Upper lobe of right lung (tissue), 1 donor: ENCODE data around the gene PBLD. TPM values are rescaled to one million over a fixed set of nuclear protein-coding genes. Genes with fewer than 3 reads are reported as not detected.

ENCODE experiments used
- ATAC-seq: fragments of 200-7000 bp; cut with Tn5 transposase; one replicate; pipeline ENCODE4 v1.9.1; 2020; ENCODE audit warnings: mild to moderate bottlenecking, moderate library complexity
- DNase-seq: peaks from one replicate; pipeline ENCODE4 v3.0.0-alpha.2; 2020
- H3K27ac ChIP-seq: fragments of 200-600 bp; one replicate; pipeline ENCODE4 v1.8.0; 2022
- H3K27me3 ChIP-seq: fragments of 200-600 bp; one replicate; pipeline ENCODE4 v1.8.0; 2022; ENCODE audit warnings: mild to moderate bottlenecking
- H3K36me3 ChIP-seq: fragments of 200-600 bp; one replicate; pipeline ENCODE4 v1.8.0; 2022
- H3K4me1 ChIP-seq: fragments of 200-600 bp; one replicate; pipeline ENCODE4 v1.8.0; 2022
- H3K4me3 ChIP-seq: fragments of 200-600 bp; one replicate; pipeline ENCODE4 v1.8.0; 2022; ENCODE audit warnings: mild to moderate bottlenecking
- H3K9me3 ChIP-seq: fragments of 200-600 bp; one replicate; pipeline ENCODE4 v1.8.0; 2022
- intact Hi-C: fragments of 100-400 bp; cut with DNase I; formaldehyde crosslinking; loops from one replicate; pipeline ENCODE4 v1.11.0; 2022
- total RNA-seq: library from RNA; stranded (reverse); fragmentation: NEBNext Ultra II Directional; extraction: Animal tissue kit (Norgen Biotek cat#: 25700); gene quantifications from one replicate; pipeline ENCODE4 v1.2.1, GENCODE V29; 2021
- TF ChIP-seq, protein P1 (sequence below): fragments of 200-600 bp; IDR thresholded peaks from one replicate; pipeline ENCODE4 v1.8.0; 2022; ENCODE audit warnings: antibody characterized with exemption
- donor health status: DM: no; HTN: yes; CAD: no; lungs with severe emphysema.

PBLD gene
- total RNA-seq, 1 donor from 2014 or later, result 2.3 TPM

- peaks cover 17% of the 10 kb centered on the region for H3K36me3 ChIP-seq
- peaks cover 52% of the 10 kb centered on the region for H3K4me1 ChIP-seq
- H3K4me3 ChIP-seq, result peak overlapping the region; percentile 88
- no peak for DNase-seq
- intact Hi-C loops, result no loop called here
- no peak overlapping the region for H3K27ac ChIP-seq
- H3K27me3 ChIP-seq, result no peaks in the 10 kb centered on the region
- no peaks in the 10 kb centered on the region for H3K9me3 ChIP-seq
- no peak for ATAC-seq
- TF ChIP-seq, protein P1, sequence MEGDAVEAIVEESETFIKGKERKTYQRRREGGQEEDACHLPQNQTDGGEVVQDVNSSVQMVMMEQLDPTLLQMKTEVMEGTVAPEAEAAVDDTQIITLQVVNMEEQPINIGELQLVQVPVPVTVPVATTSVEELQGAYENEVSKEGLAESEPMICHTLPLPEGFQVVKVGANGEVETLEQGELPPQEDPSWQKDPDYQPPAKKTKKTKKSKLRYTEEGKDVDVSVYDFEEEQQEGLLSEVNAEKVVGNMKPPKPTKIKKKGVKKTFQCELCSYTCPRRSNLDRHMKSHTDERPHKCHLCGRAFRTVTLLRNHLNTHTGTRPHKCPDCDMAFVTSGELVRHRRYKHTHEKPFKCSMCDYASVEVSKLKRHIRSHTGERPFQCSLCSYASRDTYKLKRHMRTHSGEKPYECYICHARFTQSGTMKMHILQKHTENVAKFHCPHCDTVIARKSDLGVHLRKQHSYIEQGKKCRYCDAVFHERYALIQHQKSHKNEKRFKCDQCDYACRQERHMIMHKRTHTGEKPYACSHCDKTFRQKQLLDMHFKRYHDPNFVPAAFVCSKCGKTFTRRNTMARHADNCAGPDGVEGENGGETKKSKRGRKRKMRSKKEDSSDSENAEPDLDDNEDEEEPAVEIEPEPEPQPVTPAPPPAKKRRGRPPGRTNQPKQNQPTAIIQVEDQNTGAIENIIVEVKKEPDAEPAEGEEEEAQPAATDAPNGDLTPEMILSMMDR, result no peak
These were observed 2.1 kb upstream of the PBLD start for GRCh38 chr10:68334672-68335467.

- Histone ChIP-seq H3K9me3 (no peaks in the 10 kb centered on the region), H3K27ac (peak overlapping the region; percentile 100), H3K36me3 (peaks cover 5% of the 10 kb centered on the region), H3K4me1 (peaks cover 61% of the 10 kb centered on the region), H3K27me3 (no peaks in the 10 kb centered on the region), H3K4me3 (peak overlapping the region; percentile 88)
- TF ChIP-seq, protein P1, result no peak
- intact Hi-C loops, result no loop called here
- no peak for ATAC-seq
- no peak for DNase-seq
These were observed 1.0 kb upstream of the PBLD start for GRCh38 chr10:68333440-68334431.

DNA sequence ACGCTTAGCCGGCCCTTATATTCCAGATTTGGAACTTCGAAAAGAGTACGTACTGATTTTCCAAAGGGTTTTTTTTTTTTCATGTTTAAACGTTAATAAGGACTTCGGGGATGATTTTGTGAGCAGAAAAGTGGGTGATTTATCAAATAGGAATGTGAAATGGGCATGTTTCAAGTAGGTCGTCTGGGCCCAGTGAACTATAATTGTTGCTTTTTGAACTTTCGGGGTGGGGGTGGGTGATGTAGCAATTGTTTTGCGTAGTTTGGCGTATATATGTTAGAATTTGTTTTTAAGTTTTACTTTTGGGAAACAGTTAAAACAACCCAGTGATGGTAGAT lies 299 bp upstream of the PBLD start:
- intact Hi-C loops, result no loop called here
- H3K4me3 ChIP-seq, result peak overlapping the region; percentile 88

DNA sequence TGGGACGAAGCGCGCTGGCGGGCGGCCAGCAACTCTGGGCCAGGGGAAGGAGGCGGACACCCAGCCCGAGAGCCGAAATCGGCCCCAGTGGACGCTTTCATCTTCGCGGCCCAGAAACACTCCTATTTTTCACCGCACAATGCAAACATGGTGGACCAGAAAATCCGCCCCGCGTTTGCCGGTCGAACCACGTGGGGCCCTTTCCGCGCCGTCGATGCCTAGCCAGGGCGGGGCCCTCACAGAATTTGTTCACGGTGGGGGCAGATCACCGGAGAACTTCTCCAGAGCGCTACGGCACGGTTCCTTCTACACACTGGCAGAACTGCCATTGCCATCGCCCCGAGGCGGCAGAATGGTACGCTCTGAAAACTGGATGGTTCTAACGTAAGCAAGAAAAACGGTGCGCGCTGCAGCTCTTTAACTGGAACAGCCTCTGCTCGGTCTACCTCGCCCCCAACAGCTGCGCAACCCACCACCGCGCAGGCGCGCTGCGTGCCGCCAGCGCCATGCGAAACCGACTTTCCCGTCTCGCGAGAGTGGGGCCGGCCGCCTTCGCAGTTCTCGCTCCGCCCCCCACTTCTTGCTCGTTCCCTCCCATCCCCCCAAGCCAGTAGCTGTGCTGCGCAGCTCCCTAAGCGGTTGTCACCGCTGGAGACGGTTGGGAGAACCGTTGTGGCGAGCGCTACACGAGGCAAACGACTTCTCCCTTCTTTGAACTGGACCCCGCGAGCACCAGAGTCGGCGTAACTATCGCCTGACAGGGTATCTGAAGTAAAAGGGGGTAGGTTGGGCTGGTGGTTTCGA lies 1.1 kb downstream of the PBLD start, which contains the start of gene HNRNPH3:
Gene HNRNPH3 (plus strand): TSS at position 610 of the 804 bp plus-strand sequence. CDS start 5,158 bp downstream, outside the sequence.
- Histone ChIP-seq H3K4me1 (peaks cover 51% of the 10 kb centered on the region), H3K27me3 (no peaks in the 10 kb centered on the region), H3K27ac (peak within 1 kb of the TSS; percentile 100), H3K9me3 (no peaks in the 10 kb centered on the region), H3K4me3 (peak within 1 kb of the TSS; percentile 88), H3K36me3 (no peaks in the 10 kb centered on the region)
- TF ChIP-seq, protein P1, result no peak
- DNase-seq (peak; percentile 99), ATAC-seq (peak; percentile 93)
- intact Hi-C loops, result no loop called here

More for the DNA sequence above, 299 bp upstream of the PBLD start:
- Histone ChIP-seq H3K27ac (peak overlapping the region; percentile 100), H3K4me1 (peaks cover 64% of the 10 kb centered on the region), H3K9me3 (no peaks in the 10 kb centered on the region), H3K36me3 (no peaks in the 10 kb centered on the region), H3K27me3 (no peaks in the 10 kb centered on the region)
- TF ChIP-seq, protein P1, result no peak
- no peak for ATAC-seq
- DNase-seq, result no peak

GRCh38 chr10:68330852-68331454 lies 1.8 kb downstream of the PBLD start:
- H3K36me3 ChIP-seq, result no peaks in the 10 kb centered on the region
- H3K4me1 ChIP-seq, result peaks cover 44% of the 10 kb centered on the region
- H3K9me3 ChIP-seq, result no peaks in the 10 kb centered on the region
- DNase-seq, result no peak
- no peak for ATAC-seq
- no peaks in the 10 kb centered on the region for H3K27me3 ChIP-seq
- TF ChIP-seq, protein P1, result no peak
- peak overlapping the region; percentile 100 for H3K27ac ChIP-seq
- intact Hi-C loops, result no loop called here
- peak overlapping the region; percentile 88 for H3K4me3 ChIP-seq
